Gastrocnemius medialis (tissue), 4 donors: ENCODE results near the gene POU6F1. TPM values are rescaled to one million over a fixed set of nuclear protein-coding genes. Genes with fewer than 3 reads are reported as not detected.

ENCODE experiments used
- ATAC-seq, 2 donors: fragments of 150-250 bp; one replicate each; pipeline ENCODE4 v1.9.1; 2016
- DNase-seq, 2 donors: peaks; one replicate each; pipeline ENCODE4 v3.0.0-alpha.2; 2019
- H3K27ac ChIP-seq, 4 donors: fragments of 200-600 bp; sonication (generic); 1 replicate in 1 of 4; 2 replicates in 3 of 4; pipeline ENCODE4 v1.5.1; 2016 to 2018; ENCODE audit warnings: mild to moderate bottlenecking in 2 of 4, moderate library complexity in 1 of 4
- H3K27me3 ChIP-seq, 3 donors: fragments of 200-600 bp; sonication (generic) in 2 of 3; 1 replicate in 1 of 3; 2 replicates in 2 of 3; pipeline versions ENCODE4 v1.5.1 to v1.6.0; 2016 to 2019; ENCODE audit warnings: mild to moderate bottlenecking in 1 of 3, moderate library complexity in 1 of 3
- H3K36me3 ChIP-seq, 2 donors: fragments of 200-600 bp; sonication (generic) in 1 of 2; one replicate each; pipeline ENCODE4 v1.5.1; 2017 to 2018
- H3K4me1 ChIP-seq, 2 donors: fragments of 200-600 bp; sonication (generic) in 1 of 2; one replicate each; pipeline ENCODE4 v1.5.1; 2016 to 2017; ENCODE audit warnings: mild to moderate bottlenecking in 2 of 2
- H3K4me3 ChIP-seq, 4 donors: fragments of 200-600 bp; sonication (generic) in 3 of 4; 1 replicate in 1 of 4; 2 replicates in 3 of 4; pipeline ENCODE4 v1.5.1; 2016 to 2019; ENCODE audit warnings: mild to moderate bottlenecking in 2 of 4
- H3K9me3 ChIP-seq, 3 donors: fragments of 200-600 bp; sonication (generic) in 2 of 3; 1 replicate in 1 of 3; 2 replicates in 2 of 3; pipeline ENCODE4 v1.5.1; 2016 to 2019
- CTCF ChIP-seq, 5 experiments: fragments of 450-650 bp in 3 of 5; fragments of 200-600 bp in 2 of 5; sonication (generic) in 2 of 5; IDR thresholded peaks in 4 of 5; conservative IDR thresholded peaks in 1 of 5; 1 replicate in 4 of 5; 2 replicates in 1 of 5; pipeline ENCODE4 v1.5.1; 2016 to 2019; ENCODE audit warnings: antibody characterized with exemption in 5 of 5, mild to moderate bottlenecking in 3 of 5, moderate library complexity in 3 of 5
- POLR2A ChIP-seq, 2 donors: fragments of 450-650 bp; IDR thresholded peaks; one replicate each; pipeline ENCODE4 v1.6.1; 2017; ENCODE audit warnings: antibody characterized with exemption in 2 of 2, mild to moderate bottlenecking in 2 of 2, moderate library complexity in 2 of 2
- in situ Hi-C, 4 donors: fragments of 200-750 bp; cut with MboI; loops; one replicate each; pipeline versions ENCODE4 v1.15.0 to v1.8.0; 2017; ENCODE audit warnings: low sequenced_read_pairs in 4 of 4
- intact Hi-C: fragments of 100-400 bp; cut with DNase I; formaldehyde crosslinking; loops from one replicate; pipeline ENCODE4 v1.15.1; 2023; ENCODE audit warnings: low total_unique reads
- total RNA-seq, 4 donors: library from RNA; depleted of rRNA; stranded (reverse); fragments of >200 nt; gene quantifications; one replicate each; pipeline versions ENCODE4 v1.1.0 to v1.2.3, GENCODE V29; 2016

Gene POU6F1
- total RNA-seq, 4 donors from 2014 or later = 8.1 to 11.1 (median 9.9) TPM

- Histone ChIP-seq H3K36me3 (peaks cover 0 to 4% of the 10 kb centered on the region in 2 donors), H3K4me3 (no peak overlapping the region), H3K27ac (no peak overlapping the region), H3K27me3 (no peaks in the 10 kb centered on the region), H3K4me1 (peaks cover 8 to 16% of the 10 kb centered on the region in 2 donors), H3K9me3 (no peaks in the 10 kb centered on the region)
- TF ChIP-seq CTCF (IDR thresholded peaks at IDR 0.05 in 4 of 5, conservative IDR thresholded peaks at IDR 0.05 in 1 of 5) = no peak
- TF ChIP-seq POLR2A (IDR thresholded peaks at IDR 0.05) = no peak
- DNase-seq (no peak), ATAC-seq (no peak)
- in situ Hi-C loops (no loop called here), intact Hi-C loops (no loop called here)
Measured at GRCh38 chr12:51247523-51248206, 29.8 kb upstream of the POU6F1 start.

- peak in 1 of 2 donors; percentile 26 for ATAC-seq
- no peak overlapping the region for H3K4me3 ChIP-seq
- H3K4me1 ChIP-seq = peaks cover 11 to 16% of the 10 kb centered on the region in 2 donors
- peak overlapping the region in 1 of 4 donors; percentile 3 for H3K27ac ChIP-seq
- in situ Hi-C loops = no loop called here
- H3K9me3 ChIP-seq = no peaks in the 10 kb centered on the region
- no peak for TF ChIP-seq POLR2A (IDR thresholded peaks at IDR 0.05)
- TF ChIP-seq CTCF (IDR thresholded peaks at IDR 0.05 in 4 of 5, conservative IDR thresholded peaks at IDR 0.05 in 1 of 5) = no peak
- intact Hi-C loops = no loop called here
- no peaks in the 10 kb centered on the region for H3K27me3 ChIP-seq
- no peak for DNase-seq
- peaks cover 0 to 17% of the 10 kb centered on the region in 2 donors for H3K36me3 ChIP-seq
Measured at GRCh38 chr12:51246254-51246853, 28.5 kb upstream of the POU6F1 start.

- in situ Hi-C loops = no loop called here
- ATAC-seq = no peak
- H3K27me3 ChIP-seq = no peaks in the 10 kb centered on the region
- H3K36me3 ChIP-seq = peaks cover 0 to 24% of the 10 kb centered on the region in 2 donors
- DNase-seq = no peak
- H3K9me3 ChIP-seq = no peaks in the 10 kb centered on the region
- H3K4me3 ChIP-seq = no peak overlapping the region
- TF ChIP-seq POLR2A (IDR thresholded peaks at IDR 0.05) (no peak), CTCF (IDR thresholded peaks at IDR 0.05 in 4 of 5, conservative IDR thresholded peaks at IDR 0.05 in 1 of 5) (no peak)
- intact Hi-C loops = no loop called here
- H3K27ac ChIP-seq = peak overlapping the region in 1 of 4 donors; percentile 3
- H3K4me1 ChIP-seq = peaks cover 17 to 20% of the 10 kb centered on the region in 2 donors
Measured at GRCh38 chr12:51245476-51246253, 27.8 kb upstream of the POU6F1 start.

- H3K27ac ChIP-seq = no peak overlapping the region
- no peaks in the 10 kb centered on the region for H3K27me3 ChIP-seq
- in situ Hi-C loops (no loop called here), intact Hi-C loops (no loop called here)
- H3K4me3 ChIP-seq = no peak overlapping the region
- no peak for TF ChIP-seq POLR2A (IDR thresholded peaks at IDR 0.05)
- no peak for TF ChIP-seq CTCF (IDR thresholded peaks at IDR 0.05 in 4 of 5, conservative IDR thresholded peaks at IDR 0.05 in 1 of 5)
- ATAC-seq (no peak), DNase-seq (no peak)
- H3K4me1 ChIP-seq = peaks cover 30% of the 10 kb centered on the region in 2 donors
- no peaks in the 10 kb centered on the region for H3K9me3 ChIP-seq
- H3K36me3 ChIP-seq = peaks cover 0 to 31% of the 10 kb centered on the region in 2 donors
Measured at GRCh38 chr12:51244269-51244668, 26.4 kb upstream of the POU6F1 start.
